HG03565 (cell line): ENCODE results near the gene EEF1A2.

Source experiments
- ATAC-seq: cut with Tn5 transposase; IDR thresholded peaks from one replicate; pipeline ENCODE4 v1.9.1; 2021; ENCODE audit warnings: mild to moderate bottlenecking, moderate library complexity; ENCODE audit not compliant: unreplicated experiment

The EEF1A2 gene

DNA sequence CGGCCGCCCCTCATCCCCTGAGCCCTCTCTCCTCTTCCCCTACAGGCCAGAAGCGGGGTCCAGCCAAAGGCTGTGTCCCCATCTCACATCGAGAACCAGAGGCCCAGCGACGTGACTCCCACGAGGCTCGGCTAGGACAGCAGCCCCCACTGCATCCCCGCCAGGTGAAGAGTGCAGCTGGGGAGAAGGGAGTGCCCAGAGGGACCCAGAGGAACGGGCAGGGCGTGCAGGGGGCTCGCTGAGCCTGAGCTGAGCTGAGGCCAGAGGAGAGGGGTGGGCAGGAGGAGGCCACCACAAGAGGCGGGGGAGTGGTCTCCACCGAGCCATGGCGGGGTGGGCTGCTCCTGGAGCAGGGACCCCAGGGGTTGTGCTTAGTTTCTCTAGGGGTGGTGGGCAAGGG, 59.0 kb downstream of the EEF1A2 start:
- no peak for ATAC-seq

DNA sequence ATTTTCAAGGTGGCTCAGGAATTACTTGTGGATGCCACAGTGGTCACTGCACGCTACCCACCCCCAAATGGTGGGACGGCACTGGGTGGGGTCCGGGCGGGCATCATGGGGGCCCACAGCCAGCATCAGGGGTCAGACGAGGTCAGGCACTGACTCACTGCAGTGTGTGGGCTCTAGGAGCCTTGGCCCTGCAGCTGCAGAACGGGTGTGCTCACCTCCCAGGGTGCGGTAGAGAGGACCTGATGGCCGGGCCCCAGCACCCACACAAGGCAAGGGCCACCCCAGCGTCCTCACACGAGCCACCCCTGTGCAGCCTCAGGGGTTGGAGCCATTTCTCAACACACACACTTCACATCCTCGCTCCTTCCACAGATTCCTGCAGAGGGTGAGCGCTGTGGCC, 60.8 kb downstream of the EEF1A2 start:
- no peak for ATAC-seq
